SW 1271 (cell line): ENCODE data around the gene APPL1.
"Not testable (repeated sequence)": the region's sequence is repeated elsewhere in the genome, so short reads cannot be mapped to it uniquely, and the experiment has no call there.

Source experiments
- DNase-seq, 2 experiments: peaks; one replicate each; lab custom pipeline; 2025; lab: John Stamatoyannopoulos, UW

The APPL1 gene

GRCh38 chr3:57274845-57275244, 47.3 kb downstream of the APPL1 start:
- DNase-seq: no peak

- no peak for DNase-seq
These were observed 47.9 kb downstream of the APPL1 start for GRCh38 chr3:57275393-57275792.

- DNase-seq: no peak
These were observed 50.7 kb downstream of the APPL1 start for GRCh38 chr3:57278237-57278636.

DNA sequence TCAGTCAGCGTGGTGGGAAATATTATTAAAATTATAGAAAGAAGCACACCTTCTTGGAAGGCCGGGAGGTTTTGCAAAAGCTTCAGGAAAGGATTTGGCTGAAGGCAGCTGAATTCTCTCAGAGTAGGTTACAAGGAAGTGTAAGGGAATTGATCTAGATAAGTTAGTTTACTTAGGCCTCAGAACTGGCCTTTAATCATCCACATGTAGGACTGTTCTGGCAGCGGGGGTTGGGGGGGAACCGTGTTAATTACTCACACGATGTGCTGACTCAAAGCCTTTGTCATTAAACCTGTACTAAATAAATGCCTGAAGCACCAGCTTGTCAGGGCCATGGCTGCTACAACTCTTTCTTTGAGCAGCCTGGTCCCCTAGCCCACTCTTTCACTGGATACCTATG, 52.2 kb downstream of the APPL1 start:
- DNase-seq: no peak

DNA sequence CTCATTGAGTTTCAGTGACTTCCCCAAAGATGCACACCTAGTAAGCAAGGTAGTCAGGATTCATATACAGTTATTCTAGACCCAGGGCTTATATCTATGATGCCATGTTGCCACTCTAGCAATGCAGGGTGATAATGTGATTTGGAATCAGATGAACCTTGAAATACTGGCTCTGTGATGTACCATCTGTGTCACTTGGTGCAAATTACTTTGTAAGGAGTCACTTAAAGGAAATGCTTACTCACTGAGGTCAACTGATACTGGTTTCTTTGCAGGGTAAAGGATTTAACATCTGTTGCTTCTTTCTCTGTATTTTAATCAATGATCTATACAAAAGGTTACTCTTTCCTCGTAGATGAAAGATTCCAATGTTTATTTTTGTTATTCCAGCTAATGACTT, 54.2 kb downstream of the APPL1 start:
- peak in 1 of 2 experiments; percentile 17 for DNase-seq

DNA sequence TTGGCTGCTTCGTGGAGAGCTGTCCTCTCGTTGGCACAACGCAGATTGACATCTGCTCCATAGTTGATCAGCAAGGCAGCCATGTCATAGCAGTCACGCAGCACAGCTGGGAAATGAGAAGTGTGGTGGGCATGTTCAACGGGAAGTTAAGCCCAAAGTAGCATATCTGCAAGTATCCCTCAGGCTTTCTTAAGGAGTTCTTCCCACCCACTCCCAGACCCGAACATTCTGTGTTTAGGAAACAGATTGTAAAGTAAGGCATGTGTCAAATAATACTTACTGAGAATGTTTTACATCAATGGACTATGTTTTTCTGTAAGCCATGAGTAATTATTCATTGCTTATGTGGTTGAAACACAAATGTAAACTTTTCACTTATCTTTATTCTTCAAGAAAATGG, 55.8 kb downstream of the APPL1 start:
- DNase-seq: no peak

DNA sequence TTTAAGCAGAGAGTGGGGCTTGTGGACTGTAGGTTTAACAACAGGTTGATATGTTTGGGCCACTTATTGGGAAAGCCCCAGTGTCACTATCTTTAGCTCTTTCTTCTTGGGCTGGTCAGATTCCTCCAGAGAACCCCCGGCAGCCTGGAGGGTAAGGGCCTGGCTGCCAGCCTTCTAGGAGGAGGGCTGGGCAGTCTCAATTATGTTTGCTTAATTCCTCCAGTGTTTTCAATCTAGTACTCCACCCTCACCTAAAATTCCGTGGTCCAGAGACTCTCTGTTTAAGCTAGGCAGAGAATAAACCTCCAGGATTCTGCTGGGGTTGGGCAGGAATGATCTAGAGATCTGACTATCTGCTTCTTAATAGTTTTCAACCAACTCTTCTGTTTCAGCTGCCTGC, 59.7 kb downstream of the APPL1 start:
- no peak for DNase-seq

DNA sequence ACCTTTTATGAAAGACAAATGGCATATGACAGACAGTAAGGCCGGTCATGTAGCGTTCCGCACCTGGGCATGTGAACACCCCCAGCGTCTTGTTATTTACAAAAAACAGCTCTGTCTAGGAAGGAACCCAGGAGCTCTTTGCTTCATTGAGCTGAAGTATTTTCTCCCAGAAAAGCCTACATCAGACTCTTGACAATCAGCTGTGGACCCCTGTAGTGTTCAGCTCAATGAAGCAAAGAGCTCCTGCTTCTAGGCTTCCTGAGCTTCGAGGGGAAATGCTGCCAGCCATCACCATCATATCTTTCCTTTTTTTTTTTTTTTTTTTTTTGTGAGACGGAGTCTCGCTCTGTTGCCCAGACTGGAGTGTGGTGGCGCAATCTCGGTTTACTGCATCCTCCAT, 60.9 kb downstream of the APPL1 start:
- DNase-seq: no peak

DNA sequence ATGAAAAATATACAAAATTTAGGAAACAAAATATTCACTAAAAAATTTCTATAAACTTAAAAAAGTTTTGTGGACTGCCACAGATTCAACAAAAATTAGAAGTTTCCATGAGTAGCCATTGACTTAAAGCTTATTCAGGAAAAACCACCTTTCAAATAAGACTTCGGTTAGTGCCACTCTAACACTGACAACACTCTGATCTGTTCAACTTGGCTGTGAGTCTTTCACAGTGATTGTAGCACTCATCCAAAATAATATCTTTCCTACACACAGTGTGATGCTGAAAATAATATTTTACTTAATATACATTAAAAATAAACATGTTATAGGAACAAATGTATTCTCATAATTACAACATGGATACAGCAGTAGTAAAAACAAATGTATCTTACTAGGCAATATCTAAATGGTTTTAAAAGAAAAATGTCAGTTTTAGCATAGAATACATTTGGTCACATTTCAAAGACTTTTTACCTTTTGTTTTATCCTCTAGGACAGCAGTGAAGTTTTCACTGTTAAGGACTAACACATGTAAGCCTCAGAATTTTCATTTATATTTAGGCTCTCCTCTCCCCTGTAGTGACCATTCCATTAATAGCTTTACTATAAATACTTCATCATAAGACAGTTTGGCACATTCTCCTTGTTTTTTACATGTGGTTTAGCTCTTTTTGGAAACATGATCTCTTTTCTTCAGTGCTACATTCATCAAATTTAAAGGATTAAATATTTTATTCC, 64.8 kb downstream of the APPL1 start, which contains the start of gene ASB14:
Gene ASB14, minus strand, starts transcription at position 527 of the 738 bp plus-strand sequence. CDS start 652 bp downstream, outside the sequence.
- no peak for DNase-seq

DNA sequence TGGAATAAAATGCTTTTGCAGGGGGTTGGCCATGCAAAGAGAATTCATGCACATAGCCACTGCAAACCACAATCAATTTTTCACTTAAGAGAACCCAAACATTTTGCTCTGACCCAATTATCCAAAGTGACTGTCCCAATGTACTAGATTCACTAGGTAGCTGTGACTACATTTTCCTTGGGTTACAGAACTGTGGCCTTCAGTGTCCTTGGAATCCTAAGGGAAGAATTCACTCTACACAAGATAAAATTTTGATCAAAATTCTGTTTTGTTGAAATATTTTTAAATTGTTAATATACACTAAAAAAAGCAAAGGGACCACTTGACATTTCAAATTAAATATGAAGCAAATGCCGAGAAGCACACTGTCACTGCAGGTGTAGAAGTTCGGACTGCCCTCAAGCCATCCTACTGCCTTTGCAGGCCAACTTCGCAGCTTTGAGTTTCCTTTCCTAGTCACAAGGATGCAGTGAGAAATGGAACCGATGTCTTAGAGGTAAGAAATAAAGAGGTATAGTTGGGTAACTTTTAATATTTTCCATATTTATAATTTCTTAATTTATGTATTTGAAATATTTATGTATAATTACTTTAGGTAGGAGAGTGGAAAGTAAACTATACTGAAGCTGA, 65.5 kb downstream of the APPL1 start:
- no peak for DNase-seq

- peak; percentile 0 to 15 for DNase-seq
These were observed 70.5 kb downstream of the APPL1 start for GRCh38 chr3:57298041-57298440.

- not testable (repeated sequence) for DNase-seq
These were observed 76.0 kb downstream of the APPL1 start for GRCh38 chr3:57303520-57303919.

DNA sequence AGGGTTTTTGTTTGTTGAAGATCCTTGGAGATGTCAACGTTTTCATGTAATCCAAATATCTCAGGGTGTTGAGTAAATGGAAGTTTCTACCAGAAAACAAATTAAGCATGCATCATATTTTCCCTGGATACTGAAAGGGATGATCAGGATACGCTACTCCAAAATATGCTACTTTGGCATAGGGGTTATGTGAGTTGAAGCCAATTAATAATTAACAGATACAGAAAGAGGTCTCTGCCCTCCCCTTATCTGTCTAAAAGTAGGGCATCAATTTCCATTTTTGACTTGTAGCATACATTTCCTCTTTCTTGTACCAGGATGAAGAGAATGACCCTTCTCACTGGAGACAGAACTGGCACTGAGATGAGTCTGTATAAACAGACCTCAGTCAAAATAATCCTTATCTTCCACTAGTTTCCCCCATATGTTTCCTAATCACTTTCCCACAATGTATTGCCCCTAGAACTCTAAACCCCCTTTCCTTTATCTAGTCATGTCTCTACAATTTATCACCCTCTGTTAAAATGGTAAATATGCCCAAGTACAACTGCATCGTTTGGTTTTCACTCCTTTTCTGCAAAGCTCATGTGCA, 82.3 kb downstream of the APPL1 start:
- DNase-seq: no peak

- no peak for DNase-seq
These were observed 86.7 kb downstream of the APPL1 start for GRCh38 chr3:57314204-57314603.
